Measurements from ENCODE around the gene TMEM131L.

TMEM131L gene

DNA sequence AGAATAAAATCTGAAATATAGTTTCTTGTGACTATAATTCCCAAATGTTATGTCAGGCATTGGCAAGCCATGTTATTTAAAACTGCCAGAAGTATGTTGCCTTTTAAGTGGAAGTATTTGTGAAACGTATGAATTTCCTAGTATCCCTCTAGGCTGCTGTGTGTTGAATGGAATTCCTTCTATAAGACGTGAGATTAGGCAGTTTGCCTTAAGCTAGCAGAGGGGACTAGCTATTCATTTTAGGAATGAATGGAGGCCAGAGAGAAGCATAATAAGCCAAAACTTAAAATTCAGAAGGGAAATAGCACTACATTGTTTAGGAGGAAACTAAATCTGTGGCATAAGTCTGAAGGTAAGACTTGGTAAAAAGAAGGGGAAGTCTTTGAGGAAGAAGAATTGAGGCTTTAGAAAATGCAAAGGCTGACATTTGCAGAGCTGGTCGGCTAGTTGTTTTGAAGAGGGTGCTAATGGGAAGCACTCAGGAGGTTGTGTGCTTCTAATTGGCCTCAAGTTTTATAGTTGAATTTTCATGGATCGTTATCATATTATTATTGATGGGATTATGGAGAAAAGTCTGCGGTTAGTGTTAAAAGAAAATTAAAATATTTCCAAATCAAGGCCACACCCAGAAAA is 57.1 kb downstream of the TMEM131L start:
- no peak for DNase-seq

DNA sequence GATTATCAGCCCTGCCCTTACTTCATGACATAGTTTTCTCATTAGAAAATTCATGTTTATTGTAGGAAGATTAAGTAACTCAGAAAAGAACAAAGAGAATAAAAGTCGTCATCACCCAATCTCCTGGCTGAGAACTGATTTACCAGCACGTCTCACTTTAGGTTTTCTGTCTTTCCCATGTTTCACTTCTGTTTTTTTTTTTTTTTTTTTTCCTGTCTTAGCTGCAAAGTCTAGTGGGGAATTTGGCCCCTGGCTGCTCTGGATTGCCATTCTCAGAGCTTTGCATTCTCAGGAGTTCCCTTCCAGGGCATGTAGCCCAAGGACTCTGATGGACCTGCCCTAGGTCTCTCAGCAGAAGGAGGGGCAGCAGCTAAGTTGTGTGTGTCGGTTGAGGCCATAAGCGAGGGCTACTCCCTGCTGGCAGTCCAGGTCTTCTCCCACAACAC is 57.8 kb downstream of the TMEM131L start:
- DNase-seq: no peak

DNA sequence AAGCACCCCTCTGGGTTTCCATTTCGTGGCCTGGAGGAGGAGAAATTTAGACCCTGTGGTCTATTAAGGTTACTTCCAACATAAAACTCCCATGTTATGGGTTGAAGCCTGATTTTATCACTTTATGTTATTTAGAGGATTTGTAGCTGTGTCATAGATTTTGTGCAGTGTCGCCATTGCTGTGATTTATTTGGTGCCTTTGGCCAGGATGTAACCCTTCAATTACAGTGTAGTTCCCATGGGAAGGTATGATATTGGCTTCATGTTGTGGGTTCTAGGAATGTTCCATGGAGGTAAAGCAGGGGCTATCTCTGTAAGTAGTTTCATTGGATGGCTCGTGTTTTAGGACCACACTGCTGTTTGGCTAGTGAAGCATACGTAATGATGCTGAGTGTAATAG is 58.5 kb downstream of the TMEM131L start:
- no peak for DNase-seq

DNA sequence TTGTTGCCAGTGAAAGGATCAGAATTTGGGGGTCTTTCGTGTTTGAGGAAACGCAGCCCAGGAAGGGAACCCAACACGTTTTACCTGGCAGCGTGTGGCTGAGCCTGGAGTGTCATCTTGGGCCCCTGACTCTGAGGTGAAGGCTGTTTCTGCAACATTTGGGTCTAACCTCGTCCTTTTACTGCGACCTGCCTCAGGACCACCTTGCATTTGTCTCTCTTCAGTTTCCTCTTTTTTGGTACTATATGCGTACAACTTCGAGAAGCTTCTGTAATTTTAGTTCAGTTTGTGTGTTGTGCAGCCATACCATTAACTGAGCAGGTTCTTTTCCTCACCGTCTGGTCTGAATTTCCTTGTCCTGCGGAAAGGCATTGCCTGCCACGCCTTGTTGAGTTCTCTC is 61.5 kb downstream of the TMEM131L start:
- DNase-seq: no peak

DNA sequence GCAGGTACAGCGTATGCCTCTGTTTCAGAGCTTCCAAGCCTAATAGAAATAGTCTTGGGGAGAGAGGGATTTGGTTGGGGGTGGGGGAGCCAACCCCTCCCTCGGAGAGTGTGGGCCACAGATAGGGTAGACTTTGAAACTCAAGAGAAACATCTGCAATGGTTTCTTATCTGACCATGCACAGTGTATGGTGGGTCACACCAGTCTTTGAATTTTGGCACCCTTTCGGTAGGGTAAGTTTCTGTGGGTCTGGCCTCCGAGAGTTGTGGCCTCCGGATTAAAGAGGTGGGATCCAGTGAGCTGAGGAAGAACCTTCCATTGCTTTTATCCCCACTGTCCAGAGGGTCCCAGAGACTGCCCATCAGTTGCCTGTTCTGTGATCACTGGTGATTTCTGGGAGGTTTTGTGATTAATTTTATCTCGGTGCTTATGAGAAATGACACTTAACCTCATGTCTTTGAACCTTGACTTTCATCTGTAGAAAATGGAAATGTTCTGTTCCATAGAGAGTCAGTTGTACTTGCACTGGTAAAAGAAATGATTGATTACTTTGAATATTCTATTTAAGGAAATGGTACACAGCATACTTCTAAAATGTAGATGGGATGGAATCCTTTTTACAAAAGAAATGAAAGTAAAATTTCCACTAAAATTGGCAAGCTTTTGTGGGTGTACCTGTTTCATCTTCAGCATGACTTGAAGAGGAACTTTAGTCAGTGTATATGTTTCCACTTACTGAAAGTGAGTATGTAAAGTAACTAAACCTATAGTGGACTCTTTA is 62.7 kb downstream of the TMEM131L start:
- DNase-seq: no peak

DNA sequence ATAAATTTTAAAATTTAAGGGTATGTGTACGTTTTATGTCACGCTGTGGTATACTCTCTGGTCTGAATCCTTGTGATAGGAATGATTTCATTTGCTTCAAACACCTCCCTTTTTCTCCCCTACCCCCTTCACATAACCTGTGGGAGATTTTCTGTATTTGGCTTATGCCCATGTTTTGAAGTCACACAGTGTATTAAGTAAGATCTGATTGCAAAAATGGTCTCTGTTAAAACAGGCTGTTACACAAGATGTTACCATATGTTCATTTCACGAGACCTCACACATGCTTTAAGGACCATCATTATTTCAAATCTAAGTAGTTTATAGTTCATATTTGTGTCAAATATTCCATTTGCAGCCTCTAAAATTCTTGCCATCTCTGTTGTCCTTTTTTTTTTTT is 63.5 kb downstream of the TMEM131L start:
- DNase-seq: no peak

DNA sequence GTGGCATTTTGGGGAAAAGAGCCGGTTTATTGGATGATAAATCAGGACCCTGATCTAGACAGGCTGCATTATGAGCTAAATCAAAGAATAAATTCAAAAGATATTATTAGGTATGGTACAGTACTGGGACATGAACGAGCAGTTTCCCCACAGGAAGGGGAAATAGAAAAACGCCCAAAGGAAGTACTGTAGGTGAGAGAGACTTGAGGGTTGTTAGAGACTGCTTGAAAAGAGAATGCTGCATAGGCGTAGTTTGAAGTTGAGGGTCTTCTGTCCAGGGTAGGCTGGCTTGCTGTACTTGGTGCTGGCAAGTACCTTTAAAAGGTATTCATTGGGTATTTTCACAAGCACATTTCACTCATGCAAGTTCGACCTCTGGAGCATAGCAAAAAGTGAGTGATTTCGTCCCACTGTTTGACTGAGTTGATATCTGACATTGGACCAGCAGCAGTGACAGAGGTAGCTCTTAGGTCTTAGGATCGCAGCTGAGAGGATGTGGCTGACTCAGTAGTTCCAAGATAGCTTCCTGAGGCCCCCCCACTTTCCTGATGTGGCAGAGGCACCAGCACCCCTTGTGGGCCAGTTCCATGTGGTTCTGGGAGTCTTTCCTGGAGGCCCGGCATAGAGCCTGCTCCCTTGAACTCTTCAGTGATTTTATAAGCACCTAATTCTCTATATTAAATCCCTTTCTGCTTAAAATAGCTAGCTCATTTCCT is 64.3 kb downstream of the TMEM131L start:
- no peak for DNase-seq

DNA sequence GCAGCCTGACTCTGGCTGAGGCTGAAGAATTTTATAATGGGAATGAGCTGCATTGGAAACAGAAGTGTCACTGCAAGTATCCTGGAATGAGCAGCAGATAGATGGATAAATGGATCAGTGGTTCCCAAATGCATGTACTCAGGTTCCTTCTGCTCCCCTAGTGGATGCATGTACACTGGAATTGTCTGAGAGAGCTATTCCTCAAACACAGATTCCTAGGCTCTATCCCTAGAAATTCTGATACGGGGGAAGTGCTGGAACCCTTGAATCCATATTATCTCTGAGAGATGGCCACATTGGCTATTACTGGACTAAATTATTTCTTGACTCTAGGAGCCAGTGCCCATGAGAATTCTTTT is 64.8 kb downstream of the TMEM131L start:
- DNase-seq: no peak

DNA sequence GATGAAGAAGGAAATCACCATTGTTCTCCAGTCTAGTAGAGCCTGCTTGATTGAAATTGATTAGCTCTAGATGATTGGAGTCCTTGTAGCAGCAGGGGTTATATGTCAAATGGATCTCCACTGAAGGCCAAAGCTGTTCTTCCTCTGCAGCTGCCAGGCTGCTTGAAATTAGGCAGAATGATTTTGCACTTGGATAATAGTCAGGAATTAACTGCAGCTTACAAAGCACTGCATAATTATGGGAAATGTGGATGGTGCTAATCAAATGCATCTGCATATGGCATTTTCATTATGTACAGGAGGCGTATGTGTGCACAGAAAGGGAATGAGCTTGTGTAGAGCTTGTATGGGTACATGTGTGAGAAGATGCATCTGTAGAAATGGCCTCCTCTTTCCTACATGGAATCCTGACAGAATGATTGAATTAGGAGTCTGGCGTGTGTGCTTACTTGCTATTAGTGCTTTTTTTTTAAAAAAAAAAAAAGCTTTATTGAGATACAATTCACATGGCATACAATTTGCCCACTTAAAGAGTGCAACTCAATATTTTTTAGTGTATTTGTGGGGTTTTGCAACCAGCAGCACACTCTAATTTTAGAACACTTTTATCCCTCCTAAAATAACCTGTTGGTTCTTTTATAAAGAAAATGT is 65.9 kb downstream of the TMEM131L start:
- DNase-seq: no peak

DNA sequence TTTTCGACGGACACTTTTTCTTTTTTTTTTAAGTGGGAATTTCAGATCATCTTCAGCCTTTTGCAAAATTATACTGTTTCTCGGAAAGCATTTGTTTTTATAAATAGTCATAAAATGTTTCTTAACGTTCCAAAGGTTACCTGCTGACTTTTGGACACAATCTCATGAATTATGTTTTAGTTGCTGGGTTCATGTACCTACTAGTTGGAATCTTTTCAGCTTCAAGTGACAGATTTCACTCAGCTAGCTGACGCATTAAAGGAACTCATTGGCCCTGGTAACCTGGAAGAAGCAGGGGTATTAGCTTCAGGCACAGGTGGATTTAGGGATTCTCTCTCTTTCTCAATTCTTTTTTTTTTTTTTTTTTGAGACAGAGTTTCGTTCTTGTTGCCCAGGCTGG is 66.5 kb downstream of the TMEM131L start:
- DNase-seq: no peak

DNA sequence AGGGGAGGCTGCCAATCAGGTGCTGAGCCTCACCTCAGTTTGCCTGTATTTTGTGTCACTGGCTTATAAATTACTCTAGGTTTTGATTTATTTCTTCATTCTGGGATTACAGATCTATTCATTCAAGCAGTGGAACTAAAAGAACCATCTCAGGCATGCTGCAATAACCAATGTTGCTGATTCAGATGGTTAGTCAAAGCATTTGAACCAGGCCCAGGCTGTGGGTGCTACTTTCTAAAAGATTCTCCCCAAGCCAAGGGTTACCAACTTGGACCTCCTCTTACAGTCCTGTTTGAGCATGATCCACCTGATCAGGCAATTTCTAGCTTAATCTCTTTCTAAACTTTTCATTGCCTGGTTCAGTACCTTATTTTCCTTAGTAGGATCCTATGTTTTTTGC is 67.2 kb downstream of the TMEM131L start:
- no peak for DNase-seq

DNA sequence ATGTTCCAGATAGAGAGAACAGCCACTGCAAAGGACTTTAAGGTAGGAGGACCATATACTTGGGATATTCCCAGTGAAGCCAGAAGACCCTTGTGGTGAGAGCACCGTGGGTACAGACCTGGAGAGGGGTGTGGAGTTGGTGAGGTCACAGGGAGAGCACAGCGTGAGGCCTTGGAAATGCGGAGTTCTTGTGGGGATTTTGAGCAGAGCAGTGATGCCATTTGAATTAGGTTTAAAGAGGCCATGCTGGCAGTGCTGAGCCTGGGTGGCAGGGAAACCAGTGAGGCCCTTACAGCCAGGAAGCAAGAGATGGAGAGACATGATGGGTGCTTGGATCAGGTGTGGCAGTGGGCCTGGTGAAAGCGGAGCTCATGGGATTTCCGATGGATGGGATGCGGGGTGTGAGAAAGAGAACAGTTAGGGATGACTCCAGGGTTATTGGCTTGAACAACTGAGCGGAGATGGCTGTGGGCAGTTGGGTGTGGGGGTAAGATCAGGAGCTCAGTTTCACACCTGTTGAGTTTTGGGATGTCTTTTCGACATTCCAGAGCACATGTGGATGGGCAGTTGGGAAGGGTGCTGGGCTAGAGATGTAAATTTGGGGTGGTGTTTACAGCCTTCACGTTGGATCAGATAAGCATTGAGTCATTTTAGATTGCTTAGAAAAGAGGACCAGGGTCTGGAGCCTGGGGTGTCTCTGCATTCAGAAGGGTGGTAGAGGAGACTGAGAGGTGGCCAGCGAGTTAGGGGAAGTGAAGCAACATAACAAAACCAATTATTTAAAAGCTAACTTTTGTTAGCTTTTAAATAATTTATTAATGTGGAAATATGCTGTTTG is 68.9 kb downstream of the TMEM131L start:
- no peak for DNase-seq

DNA sequence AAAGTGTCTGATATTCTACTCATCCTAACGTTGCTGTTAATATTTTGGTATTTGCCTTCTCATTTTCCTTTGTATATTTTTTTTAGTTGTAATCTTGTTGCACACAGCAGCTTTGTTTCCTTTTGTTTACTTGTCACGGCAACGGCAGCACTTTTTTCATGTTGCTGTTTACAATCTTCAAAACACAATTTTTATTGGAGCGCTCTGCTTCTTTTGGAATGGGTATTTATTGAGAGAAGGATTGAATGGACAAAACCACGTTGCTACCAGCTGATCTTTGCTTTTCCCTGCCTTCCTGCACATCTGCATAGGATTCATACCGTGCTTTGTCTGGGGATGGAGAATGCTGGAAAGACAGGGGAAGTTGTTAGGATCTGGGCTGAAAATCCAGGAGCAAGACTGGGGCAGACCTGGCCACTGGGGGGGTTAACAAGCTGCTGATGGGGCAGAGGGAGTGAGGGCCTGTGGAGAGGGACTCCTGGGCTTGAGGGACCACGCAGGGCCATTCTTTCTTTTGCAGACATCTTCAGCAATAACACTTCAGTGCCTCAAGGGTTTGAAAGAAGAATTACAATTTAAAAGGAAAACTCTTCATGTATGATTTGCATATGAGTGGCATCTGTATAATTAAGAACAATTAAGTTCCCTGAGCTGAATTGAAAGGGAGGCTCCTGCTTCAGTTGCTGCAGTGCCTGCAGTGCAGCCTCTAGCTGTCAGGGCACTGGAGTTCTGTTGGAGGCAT is 69.8 kb downstream of the TMEM131L start:
- DNase-seq: no peak

DNA sequence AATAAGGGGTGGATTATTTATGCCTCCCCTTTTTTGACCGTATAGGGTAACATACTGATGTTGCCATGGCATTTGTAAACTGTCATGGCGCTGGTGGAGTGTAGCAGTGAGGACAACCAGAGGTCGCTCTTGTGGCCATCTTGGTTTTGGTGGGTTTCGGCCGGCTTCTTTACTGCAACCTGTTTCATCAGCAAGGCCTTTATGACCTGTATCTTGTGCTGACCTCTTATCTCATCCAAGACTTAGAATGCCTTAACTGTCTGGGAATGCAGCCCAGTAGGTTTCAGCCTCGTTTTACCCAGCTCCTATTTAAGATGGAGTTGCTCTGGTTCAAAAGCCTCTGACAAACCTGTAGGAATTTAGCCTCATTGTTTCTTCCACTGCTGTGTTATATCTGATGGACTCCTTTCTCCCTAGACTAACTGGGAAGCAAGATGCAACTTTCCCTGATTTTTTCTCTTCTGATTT is 71.4 kb downstream of the TMEM131L start:
- DNase-seq: no peak

DNA sequence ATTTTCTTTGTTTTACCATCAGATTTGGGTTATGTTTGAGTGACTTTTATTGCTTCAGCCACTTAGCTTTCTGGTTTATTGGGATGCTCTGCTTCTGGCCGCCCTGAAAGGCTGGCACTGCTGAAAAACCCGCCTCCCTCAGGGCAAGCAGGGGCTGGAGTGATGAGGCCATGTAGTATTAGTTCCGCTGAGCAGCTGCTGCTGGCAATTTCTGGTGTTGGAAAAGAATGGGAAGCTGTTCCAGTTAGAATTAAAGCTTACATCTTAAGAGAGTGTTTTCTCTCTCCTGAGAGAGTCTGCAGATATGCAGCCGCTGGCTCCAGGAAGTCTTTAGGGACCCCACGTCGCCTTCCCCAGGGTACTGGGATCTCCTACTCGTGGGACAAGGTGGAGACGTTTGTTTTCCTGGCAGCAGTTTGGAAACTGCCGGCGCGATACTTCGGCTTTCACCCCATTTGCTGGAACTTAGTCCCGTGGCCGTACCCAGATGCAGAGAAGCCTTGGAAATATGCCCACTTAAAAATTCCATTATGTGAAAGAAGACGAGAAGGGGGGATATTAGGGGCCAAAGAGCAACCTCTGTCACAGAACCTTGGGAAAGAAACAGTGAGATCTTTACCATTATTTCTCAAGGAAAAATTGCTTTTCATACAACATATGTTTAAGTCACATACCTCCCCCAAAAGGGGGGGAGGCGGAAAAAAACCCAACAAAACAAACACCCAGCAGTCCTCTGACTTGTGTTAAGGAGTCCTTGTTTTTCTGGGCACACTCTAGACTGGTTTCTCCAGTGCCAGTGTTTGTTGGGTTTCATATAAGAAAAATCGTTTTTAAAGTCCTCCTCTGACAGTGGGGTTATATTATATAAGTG is 72.6 kb downstream of the TMEM131L start:
- no peak for DNase-seq

DNA sequence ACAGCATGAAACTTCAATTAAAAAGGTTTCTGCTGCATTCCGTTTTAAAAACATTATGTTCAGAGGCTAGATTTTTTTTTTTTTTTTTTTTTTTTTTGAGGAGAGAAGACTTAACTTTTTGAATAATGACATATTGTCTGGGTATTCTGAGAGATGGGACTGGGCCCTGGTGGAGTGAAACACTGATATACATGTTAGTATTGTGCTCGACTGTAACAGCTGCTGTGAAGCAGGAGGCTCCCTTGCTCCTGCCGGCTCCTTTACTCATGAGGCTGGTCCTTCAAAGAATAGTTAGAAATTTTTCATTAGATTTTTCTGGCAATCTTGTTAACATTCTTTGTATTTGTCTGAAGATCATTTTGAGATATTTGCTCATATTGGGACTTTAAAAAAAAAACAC is 73.3 kb downstream of the TMEM131L start:
- no peak for DNase-seq

DNA sequence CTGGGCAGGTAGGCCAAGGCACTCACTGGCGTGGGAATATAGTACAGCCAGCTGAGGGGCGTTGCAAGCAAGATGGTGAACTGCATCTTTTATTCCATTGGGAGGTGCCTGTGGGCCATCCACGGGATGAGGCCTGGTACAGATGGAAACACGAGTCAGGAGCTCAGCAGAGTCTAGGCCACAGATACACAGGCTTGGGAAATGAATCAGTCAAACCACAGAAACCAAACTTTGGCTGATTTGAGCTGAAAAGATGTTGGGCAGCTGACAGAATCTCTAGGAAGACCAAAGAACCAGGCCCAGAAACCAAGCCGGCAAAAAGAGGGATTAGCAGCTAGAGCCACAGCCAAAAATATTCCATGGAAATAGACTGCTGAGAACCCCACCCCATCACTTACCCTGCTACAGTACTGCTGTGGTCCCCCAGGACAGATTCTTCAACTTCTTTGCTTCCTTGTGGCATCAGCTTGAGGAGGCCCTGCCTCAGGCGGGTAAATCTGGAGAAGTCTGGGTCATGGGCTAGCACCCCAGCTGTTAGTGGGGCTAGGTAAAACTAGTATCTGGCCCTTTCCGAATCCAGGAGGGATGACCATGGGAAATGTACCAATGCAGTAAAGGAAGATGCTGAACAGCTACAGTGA is 75.4 kb downstream of the TMEM131L start:
- DNase-seq: no peak

DNA sequence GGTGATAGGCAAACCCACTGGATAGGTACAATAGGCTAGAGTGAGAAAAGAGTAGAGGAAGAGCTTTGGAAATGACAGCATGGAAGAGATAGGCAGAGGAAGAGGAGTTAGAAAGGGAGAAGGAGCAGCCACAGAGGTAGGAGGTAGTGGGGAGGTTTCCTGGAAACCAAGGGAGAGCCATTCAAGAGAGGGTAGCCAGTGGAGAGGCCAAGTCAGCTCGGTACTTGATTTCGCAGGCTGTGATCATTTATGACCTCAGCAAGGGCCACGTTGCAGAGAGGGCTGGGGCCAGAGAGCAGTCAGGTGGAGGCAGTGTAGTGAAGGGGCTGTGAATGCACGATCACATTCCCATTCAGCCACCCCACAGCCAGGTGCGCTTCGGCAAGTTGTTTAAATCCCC is 76.0 kb downstream of the TMEM131L start:
- no peak for DNase-seq

DNA sequence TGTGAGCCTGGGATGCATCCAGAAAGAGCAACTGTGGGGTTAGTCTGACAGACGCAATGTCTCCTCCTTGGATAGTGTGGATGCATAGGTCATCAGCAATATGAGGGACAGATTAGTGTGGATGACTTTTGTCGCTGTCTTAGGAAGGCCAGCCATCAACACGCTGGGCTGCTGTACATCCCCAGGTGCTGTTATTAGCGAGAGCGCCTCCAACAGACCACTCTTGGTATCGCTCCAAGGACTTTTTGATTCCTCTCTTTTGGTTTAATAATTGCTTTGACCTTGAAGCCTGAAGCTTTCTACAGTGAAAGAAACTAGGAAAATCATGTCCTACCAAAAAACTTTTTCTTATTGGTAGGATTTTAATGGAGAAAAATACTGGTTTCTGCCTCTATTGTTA is 76.7 kb downstream of the TMEM131L start:
- DNase-seq: no peak

DNA sequence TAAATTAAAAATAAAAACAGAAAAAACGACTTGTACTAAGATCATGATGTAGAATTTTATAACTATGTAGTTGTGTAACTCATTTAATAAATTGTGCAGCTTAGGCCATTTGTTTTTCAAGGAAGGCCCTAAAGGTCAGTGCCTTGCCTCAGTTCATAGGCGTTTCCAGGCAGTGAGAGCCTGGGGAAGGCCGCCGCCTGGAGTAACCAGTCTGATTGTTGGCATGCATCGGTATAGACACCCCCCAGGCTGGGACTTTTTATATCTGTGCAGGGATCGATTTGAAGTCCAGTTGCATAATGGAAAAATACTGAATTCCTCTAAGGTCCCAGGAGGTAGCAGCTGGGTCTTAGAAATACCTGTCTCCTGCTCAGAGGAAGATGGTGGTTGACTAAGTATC is 77.2 kb downstream of the TMEM131L start:
- DNase-seq: no peak
